Astrocyte (in vitro differentiated cells and primary cell): ENCODE results near the gene ARMC12.

Experiments
- CTCF ChIP-seq: IDR thresholded peaks from 2 replicates; pipeline ENCODE4 v1.5.1; 2011; ENCODE audit warnings: low read depth, mild to moderate bottlenecking, inconsistent platforms, low read length, moderate library complexity; ENCODE audit not compliant: insufficient read depth
- EZH2 ChIP-seq: IDR thresholded peaks from 2 replicates; pipeline ENCODE4 v1.6.1; 2012; ENCODE audit warnings: mild to moderate bottlenecking, low read length, inconsistent platforms; ENCODE audit not compliant: insufficient read depth

GRCh38 chr6:35796236-35796635, 59.4 kb downstream of the ARMC12 start:
- TF ChIP-seq CTCF (no peak), EZH2 (no peak)
